ENCODE measurements around the gene TMA7. TPM values are rescaled to one million over a fixed set of nuclear protein-coding genes. Genes with fewer than 3 reads are reported as not detected.

The TMA7 gene
- polyA plus RNA-seq, 1 donor from 2014 or later, result 701 TPM

DNA sequence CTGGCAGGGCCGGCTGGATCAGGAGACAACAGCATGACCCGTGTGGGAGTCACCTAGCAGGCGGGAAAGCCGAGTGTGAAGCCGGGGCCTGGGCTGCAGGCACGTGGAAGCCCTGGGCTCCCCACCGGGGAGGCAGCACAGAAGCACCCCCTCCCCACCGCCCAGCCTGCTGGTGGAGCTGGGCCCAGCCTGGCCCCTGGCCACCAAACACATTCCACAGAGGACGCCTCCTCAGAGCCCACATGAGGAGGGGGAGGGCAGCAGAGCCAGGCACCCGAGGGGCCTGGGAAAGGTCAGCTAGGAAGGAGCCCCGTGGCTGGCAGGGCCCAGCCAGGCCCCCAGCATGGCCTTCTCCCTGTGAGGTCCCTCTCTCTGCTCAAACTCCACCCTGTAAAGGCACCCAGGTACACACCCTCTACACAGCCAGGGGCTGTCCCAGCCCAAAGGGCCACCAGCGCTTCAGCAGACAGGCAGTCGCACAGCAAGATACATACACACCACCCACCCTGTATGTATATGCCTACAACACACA, 14.7 kb upstream of the TMA7 start:
- Mint-ChIP-seq H3K36me3 (no peaks in the 10 kb centered on the region), H3K9me3 (no peaks in the 10 kb centered on the region), H3K4me3 (no peak overlapping the region), H3K27me3 (peaks cover 14% of the 10 kb centered on the region), H3K27ac (no peak overlapping the region), H3K4me1 (peaks cover 2 to 6% (median 3%) of the 10 kb centered on the region in 3 donors)

DNA sequence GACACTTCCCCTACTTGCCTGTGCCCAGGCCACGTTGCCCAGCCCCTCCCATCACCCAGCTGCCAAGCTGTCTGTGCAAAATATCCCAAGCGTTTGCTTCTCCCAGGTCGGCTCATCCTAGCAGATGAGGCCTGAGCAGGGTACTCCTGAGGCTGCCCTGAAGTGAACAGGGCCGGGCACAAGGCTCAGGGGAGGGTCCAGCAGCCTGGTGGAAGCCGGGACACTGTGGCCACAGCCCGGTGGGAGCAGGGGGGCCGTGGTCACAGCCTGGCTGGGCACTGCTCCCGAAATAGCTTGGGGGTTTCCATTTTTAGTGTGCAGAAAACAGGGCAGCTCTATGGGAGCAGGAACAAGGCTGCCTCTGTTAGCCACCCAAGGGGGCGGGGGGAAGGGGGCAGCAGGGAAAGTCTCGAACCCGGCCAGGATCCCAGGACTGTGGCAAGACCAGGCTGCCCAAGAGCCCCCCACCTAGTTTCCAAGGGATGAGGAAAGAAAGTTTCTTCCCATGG, 13.6 kb upstream of the TMA7 start:
- Mint-ChIP-seq H3K4me3 (no peak overlapping the region), H3K4me1 (peaks cover 2 to 6% (median 3%) of the 10 kb centered on the region in 3 donors), H3K36me3 (no peaks in the 10 kb centered on the region), H3K27me3 (peaks cover 19% of the 10 kb centered on the region), H3K27ac (no peak overlapping the region), H3K9me3 (no peaks in the 10 kb centered on the region)

DNA sequence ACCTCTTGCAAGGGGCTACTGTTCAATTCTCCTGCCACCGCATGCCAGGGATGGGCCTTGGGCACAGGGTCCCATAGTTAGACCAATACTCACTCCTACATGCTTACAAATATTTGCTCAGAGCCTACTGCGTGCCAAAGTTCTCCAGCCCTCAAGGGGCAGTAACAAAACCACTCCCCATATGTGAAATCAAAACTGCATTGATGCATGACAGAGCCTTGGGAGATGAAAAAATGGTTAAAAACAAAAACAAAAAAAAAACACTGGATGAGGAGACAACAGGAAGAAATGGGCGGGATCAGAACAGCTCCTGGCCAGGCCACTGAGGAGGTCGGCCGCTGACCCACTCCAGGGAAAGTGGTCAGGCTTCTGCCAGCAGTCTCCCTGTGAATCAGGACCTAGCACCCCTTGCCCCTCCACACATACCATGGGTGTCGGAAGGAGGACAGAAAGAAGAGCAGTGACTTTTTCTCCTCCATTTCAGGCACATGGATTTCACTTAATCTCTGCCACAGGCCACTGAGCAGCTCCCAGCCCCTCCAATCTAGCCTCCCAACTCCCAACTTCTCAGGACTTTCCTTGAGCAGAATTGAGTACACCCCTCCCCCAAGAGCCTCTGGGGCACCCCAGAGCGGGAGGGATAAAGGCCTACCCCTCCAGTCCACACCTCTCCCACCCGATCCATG, 13.0 kb upstream of the TMA7 start:
- H3K36me3 Mint-ChIP-seq, result peaks cover 2% of the 10 kb centered on the region
- H3K4me3 Mint-ChIP-seq, result peak overlapping the region in 2 of 4 donors; percentile 23 to 63
- no peaks in the 10 kb centered on the region for H3K9me3 Mint-ChIP-seq
- H3K27me3 Mint-ChIP-seq, result peaks cover 18% of the 10 kb centered on the region
- H3K27ac Mint-ChIP-seq, result no peak overlapping the region
- H3K4me1 Mint-ChIP-seq, result peaks cover 2 to 3% (median 3%) of the 10 kb centered on the region in 3 donors

DNA sequence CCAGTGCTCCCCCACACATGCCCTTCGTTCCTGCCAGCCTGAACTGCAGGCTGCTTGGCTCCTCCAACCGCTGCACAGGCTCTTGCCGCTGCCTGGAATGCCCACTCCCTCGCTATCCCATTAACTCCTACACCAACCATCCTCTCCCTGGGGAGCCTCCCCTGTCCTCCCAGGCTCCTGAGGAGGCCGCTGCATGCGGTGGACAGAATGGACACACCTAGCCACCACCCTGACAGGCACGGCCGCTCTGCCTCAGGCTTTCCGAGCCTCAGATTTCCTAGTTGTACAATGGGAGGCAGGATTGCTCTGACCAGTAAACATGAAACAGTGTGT, 12.5 kb upstream of the TMA7 start:
- Mint-ChIP-seq H3K9me3 (no peaks in the 10 kb centered on the region), H3K4me3 (peak overlapping the region in 3 of 4 donors; percentile 24 to 73 (median 66)), H3K4me1 (peaks cover 2 to 3% (median 3%) of the 10 kb centered on the region in 3 donors), H3K27me3 (peaks cover 18% of the 10 kb centered on the region), H3K36me3 (peaks cover 2% of the 10 kb centered on the region), H3K27ac (peak overlapping the region in 1 of 3 donors; percentile 39)

DNA sequence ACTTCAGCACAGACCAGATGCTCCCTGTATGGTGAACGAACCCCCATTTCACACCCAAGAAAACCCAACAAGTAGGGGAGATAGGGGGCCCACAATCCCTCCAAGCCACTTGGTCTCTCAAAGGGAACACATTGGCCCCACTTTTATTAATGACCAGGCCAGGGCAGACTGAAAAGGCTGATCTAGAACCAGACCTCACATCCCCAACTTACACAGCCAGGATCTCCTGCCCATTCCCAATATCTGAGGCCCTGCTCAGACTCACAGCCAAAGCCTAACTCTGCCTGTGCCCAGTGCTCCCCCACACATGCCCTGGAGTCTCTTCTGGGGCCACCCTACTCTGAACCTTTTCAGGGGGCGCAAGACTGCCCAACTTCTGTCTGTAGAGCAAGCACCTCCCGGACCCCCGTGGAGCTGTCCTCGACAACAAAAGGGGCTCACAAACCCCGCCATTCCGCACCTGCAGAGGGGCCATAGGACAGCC, 11.9 kb upstream of the TMA7 start:
- H3K4me1 Mint-ChIP-seq, result peaks cover 2 to 3% (median 3%) of the 10 kb centered on the region in 3 donors
- peaks cover 2% of the 10 kb centered on the region for H3K36me3 Mint-ChIP-seq

DNA sequence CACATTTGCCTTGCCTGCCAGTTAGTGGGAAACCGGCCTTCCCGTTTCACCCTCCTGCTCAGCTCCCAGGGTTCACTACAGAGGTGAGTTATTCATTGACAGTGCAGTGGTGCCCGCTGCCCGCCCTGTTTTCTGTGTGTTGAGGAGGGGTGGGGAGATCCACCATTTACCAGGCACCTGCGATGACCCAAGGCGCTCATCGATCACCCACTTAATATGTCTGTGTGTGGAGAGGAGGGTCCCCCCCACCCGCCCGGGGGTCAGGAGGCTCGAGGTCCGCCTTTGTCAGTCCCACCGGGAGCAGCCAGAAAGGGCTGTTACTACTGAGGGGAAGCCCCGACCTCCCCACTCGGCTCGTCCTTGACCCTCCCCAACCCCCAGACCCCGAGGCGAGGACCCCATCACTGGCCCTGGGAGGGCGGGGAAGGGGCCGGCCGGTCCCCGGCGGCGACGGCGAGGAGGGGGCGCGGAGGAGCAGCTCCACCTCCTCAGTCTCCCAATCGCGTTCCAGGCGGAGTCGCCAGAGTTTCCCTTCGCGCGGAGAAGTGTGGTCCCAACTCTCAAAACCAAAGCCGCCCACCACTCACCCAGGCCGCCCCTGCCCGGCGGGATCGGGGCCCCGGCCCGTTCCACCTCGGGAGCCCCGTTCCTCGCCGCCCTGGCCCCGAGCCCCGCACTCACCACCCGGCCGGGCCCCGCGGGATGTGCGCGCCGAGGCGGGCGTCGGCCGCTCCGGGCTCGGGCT, 11.3 kb upstream of the TMA7 start:
- Mint-ChIP-seq H3K9me3 (no peaks in the 10 kb centered on the region), H3K36me3 (peaks cover 2% of the 10 kb centered on the region), H3K4me3 (peak overlapping the region; percentile 54 to 73 (median 60)), H3K27me3 (peaks cover 15% of the 10 kb centered on the region), H3K4me1 (peaks cover 2 to 3% (median 3%) of the 10 kb centered on the region in 3 donors), H3K27ac (no peak overlapping the region)

More for the DNA sequence above, 11.9 kb upstream of the TMA7 start:
- H3K9me3 Mint-ChIP-seq, result no peaks in the 10 kb centered on the region
- H3K4me3 Mint-ChIP-seq, result peak overlapping the region; percentile 54 to 73 (median 60)
- H3K27me3 Mint-ChIP-seq, result peaks cover 15% of the 10 kb centered on the region
- H3K27ac Mint-ChIP-seq, result peak overlapping the region in 1 of 3 donors; percentile 39

DNA sequence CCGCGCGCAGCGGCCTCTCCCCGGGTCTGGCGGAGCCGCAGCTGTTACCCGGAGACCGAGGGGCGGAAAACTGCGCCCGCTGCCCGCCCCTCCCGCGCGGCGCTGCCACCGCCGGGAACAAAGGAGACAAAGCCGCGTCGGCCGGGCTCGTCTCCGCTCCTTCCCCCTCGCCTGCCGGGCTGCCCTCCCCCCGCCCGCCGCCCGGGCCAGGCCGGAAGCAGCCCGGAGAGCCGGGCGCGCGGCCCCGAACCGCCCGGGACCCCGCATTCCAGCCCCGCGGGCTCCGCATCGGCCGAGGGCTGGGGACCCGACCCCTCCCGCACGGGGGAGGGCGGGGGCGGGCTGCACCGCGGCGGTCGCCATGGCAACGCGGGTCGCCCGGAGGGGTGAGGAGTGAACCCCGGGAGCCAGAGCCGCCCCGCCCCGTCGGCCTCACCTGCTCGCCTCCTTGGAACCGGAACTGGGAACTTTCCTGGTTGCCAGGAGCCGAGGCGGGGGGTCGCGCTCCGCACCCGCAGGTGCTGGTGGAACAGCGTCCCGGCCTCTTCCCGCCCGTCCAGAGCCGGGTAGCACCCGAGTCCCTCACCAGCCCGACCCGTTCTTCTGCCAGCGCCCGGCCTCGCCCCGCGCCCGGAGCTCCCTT, 10.6 kb upstream of the TMA7 start:
- peak overlapping the region in 1 of 3 donors; percentile 74 for H3K27ac Mint-ChIP-seq
- peaks cover 15% of the 10 kb centered on the region for H3K27me3 Mint-ChIP-seq
- H3K4me1 Mint-ChIP-seq, result peaks cover 2 to 3% (median 3%) of the 10 kb centered on the region in 3 donors
- H3K36me3 Mint-ChIP-seq, result peaks cover 2% of the 10 kb centered on the region
- H3K4me3 Mint-ChIP-seq, result peak overlapping the region; percentile 49 to 91 (median 85)
- no peaks in the 10 kb centered on the region for H3K9me3 Mint-ChIP-seq

DNA sequence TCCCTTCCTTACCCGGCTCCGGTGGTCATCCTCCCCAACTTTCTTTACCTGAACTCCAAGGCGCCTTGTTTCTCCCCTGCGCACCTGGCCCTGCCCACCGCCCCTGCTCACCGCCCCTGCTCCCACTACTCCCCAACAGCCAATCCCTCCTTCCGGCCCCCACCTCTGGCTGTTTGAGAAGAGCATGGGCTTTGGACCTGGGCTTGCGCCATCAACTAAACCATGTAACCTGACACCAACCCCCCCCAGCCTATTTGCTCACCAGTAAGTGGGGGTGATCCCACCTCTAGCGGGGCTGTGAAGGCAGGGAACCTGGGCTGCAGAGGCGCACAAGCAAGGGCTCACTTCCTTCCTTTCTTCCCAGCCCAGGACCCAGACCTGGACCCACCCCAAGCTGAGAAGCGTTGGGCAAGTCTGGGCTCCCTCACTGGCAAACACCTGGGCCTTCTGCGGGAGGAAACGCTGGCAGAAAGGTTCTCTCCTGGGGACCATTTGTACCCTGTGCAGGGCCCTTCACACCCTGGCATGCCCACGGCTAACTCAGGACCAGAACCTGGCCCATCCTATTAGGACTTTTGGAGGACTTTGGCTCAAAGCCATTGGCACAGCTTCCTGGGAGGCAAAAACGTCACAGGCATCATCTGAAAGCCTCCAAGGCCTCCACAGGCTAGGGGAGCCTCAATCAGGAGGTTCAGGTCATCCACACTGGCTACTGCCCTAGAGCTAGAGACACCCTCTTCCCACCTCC, 9.9 kb upstream of the TMA7 start, which contains the start of gene PLXNB1:
Gene PLXNB1 (minus strand): TSS at position 127 of the 748 bp plus-strand sequence. CDS start 5,475 bp downstream, outside the sequence.
- H3K4me1 Mint-ChIP-seq, result peaks cover 2 to 3% (median 3%) of the 10 kb centered on the region in 3 donors

DNA sequence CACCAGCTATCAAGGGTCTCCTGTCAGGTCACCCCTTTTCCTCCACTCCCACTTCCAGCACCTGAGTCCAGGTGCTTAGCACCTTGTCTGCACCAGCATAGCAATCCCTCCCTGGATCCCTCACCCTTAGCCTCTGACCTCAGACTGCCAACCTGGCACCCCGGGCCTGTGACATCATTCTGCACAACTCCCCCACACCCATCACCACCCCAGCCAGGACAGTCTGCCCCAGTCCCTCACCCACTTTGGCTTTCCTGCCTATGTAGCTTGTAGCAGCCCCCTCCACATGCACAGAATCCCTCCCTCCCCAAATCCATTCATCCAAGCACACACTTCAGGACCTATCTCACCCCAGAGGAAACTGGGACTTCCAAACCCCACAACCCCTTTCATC, 9.4 kb upstream of the TMA7 start:
- peaks cover 12% of the 10 kb centered on the region for H3K27me3 Mint-ChIP-seq
- peaks cover 2% of the 10 kb centered on the region for H3K36me3 Mint-ChIP-seq
- no peaks in the 10 kb centered on the region for H3K9me3 Mint-ChIP-seq
- H3K27ac Mint-ChIP-seq, result peak overlapping the region in 1 of 3 donors; percentile 62
- peaks cover 2 to 3% (median 3%) of the 10 kb centered on the region in 3 donors for H3K4me1 Mint-ChIP-seq
- peak overlapping the region; percentile 49 to 91 (median 78) for H3K4me3 Mint-ChIP-seq

More for the DNA sequence above, 9.9 kb upstream of the TMA7 start, which contains the start of gene PLXNB1:
- Mint-ChIP-seq H3K27me3 (peaks cover 12% of the 10 kb centered on the region), H3K27ac (peak within 1 kb of the TSS in 1 of 3 donors; percentile 74), H3K36me3 (peaks cover 2% of the 10 kb centered on the region), H3K4me3 (peak within 1 kb of the TSS; percentile 49 to 91 (median 85)), H3K9me3 (no peaks in the 10 kb centered on the region)

DNA sequence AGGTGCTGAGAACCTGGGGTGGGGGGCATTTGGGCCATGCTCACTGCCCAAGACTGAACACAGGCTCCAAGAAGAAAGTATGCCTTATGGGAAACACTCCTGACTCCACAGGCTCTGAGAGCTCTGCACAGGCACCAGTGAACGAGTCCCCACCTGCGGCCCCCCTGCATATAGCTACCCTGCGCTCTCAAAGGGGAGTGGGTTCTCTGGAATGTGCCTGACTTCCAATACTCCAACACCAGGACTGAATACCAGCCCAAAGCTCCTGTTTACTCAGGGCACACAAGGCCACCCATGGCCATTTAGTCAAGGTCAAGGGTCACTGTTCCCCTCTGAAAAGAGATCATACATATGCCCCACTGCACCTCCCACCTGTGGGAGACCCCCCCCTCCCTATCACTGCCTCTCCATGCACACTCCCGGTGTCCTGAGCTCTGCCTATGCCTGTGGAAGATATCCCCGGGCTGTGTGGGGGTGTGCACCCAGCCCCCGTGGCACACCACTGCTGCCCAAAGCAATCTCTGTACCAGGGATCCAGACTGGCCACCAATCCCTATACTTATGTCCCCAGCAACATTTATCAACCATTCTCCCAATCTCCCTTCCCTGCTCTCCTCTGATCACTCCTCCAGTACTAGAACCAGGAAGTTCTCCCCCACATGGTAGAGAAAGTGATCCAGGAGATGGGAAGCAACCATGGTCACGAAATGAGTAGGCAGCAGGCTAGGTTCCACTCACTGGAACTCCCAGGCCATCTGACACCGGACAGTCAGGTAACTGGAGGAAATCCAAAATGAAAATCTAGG, 8.6 kb upstream of the TMA7 start:
- H3K9me3 Mint-ChIP-seq, result no peaks in the 10 kb centered on the region
- H3K27ac Mint-ChIP-seq, result no peak overlapping the region
- H3K36me3 Mint-ChIP-seq, result peaks cover 2% of the 10 kb centered on the region
- H3K27me3 Mint-ChIP-seq, result peaks cover 12% of the 10 kb centered on the region
- peak overlapping the region in 3 of 4 donors; percentile 49 to 79 (median 78) for H3K4me3 Mint-ChIP-seq
- H3K4me1 Mint-ChIP-seq, result peaks cover 0 to 3% (median 3%) of the 10 kb centered on the region in 3 donors

DNA sequence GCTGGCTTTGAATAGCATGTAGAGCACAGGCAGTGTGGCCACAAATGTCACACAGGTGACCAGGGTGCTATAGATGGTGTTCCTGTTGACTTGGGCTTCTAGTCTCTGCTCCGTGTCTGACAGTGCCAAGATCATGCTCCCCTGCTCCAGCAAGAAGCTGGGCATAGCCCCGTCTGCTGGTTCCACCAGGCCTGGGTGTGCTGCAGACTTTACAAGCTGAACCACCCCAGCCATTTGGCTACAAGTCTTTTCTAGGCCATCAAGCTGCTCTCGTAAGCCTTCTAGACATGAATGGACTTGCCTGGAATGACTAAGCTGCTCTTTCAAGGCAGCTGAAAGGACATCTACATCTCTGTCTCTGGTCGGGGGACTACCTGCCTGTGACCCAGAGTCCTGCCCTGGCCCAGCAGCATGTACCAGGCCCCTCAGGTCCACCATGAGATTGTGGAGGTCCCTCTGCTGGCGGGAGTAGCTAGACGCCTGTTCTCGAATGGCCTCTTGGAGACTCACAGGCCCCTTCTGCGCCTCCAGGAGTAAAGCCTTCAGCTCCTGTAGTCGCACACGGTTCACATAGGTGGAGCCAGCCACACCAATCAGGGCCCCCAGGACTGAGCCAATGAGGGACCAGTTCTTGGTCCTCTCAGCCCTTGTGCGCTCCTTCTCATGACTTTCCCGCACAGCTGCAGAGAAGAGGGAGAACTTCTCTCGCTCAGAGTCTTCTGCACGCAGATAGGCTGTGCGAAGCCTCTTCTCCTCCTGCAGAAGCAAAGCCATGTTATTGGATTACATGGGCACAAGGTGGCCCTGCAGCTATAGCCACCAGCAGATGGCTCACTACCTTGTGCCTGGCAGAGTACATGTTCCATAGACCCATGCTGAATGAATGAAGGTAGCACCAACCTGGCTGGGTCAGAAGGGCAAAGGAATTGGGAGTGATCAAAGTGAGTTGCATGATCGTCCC, 7.4 kb upstream of the TMA7 start:
- Mint-ChIP-seq H3K9me3 (no peaks in the 10 kb centered on the region), H3K27me3 (peaks cover 12% of the 10 kb centered on the region), H3K4me1 (peaks cover 2 to 4% (median 2%) of the 10 kb centered on the region in 3 donors), H3K36me3 (peaks cover 2% of the 10 kb centered on the region), H3K4me3 (peak overlapping the region in 1 of 4 donors; percentile 50), H3K27ac (no peak overlapping the region)

DNA sequence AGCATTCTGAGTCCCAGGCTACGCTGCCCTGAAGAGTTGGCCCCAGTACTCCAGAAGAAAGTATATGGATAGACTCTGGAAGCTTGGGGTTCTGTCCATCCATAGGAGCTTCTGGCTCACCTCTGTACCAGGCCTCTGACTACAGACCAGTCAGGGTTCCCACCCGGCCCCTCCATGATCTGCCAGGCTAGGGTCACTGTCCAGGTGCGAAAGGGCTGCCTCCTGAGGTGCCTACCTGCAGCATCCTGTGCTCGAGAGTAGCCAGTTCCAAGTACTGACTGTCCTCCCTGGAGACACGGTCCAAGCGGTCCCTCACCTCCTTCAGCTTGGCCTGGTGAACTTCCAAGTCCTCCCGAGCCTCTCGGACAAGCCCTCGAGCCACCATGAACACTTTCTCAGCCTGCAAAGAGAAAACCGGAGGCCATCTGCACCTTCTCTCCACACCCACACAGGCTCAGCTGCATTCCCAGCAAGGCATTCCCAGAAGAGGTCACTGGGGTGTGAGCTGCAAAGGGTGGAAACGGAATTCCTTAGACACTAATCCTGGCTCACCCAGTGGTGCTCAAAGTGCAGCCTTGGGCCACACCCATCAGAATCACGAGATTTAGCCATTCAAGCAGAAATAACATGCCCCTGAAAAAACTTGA, 6.5 kb upstream of the TMA7 start:
- no peaks in the 10 kb centered on the region for H3K9me3 Mint-ChIP-seq
- H3K27me3 Mint-ChIP-seq, result peaks cover 8% of the 10 kb centered on the region
- H3K36me3 Mint-ChIP-seq, result peaks cover 2% of the 10 kb centered on the region
- peak overlapping the region in 1 of 4 donors; percentile 50 for H3K4me3 Mint-ChIP-seq
- peak overlapping the region in 1 of 3 donors; percentile 43 for H3K27ac Mint-ChIP-seq
- peaks cover 3 to 9% (median 8%) of the 10 kb centered on the region in 3 donors for H3K4me1 Mint-ChIP-seq

Measured in IgD-negative memory B cell (primary cell).